Skeletal muscle satellite cell (primary cell): Measurements from ENCODE around the gene HTD2.
"Not testable (repeated sequence)": the region's sequence is repeated elsewhere in the genome, so short reads cannot be mapped to it uniquely, and the experiment has no call there.

Experiments used
- H3K27me3 ChIP-seq: 2 replicates; pipeline ENCODE4 v1.7.0; 2013; ENCODE audit warnings: low read length; ENCODE audit not compliant: control insufficient read depth, insufficient read depth
- H3K36me3 ChIP-seq: 2 replicates; pipeline ENCODE4 v1.7.0; 2013; ENCODE audit warnings: mild to moderate bottlenecking, control low read depth, low read length; ENCODE audit not compliant: insufficient read depth
- H3K4me1 ChIP-seq: 2 replicates; pipeline ENCODE4 v1.7.0; 2013; ENCODE audit warnings: low read length; ENCODE audit not compliant: control insufficient read depth, insufficient read depth
- H3K4me2 ChIP-seq: 2 replicates; pipeline ENCODE4 v1.7.0; 2013; ENCODE audit warnings: mild to moderate bottlenecking, low read length
- H3K4me3 ChIP-seq: 2 replicates; pipeline ENCODE4 v1.7.0; 2013; ENCODE audit warnings: low read length
- H3K9ac ChIP-seq: 2 replicates; pipeline ENCODE4 v1.7.0; 2013; ENCODE audit warnings: mild to moderate bottlenecking, low read depth, low read length, moderate library complexity
- H3K9me3 ChIP-seq: replicated peaks from 2 replicates; pipeline ENCODE4 v1.7.0; 2013; ENCODE audit warnings: mild to moderate bottlenecking, control low read depth, low read length

The HTD2 gene

DNA sequence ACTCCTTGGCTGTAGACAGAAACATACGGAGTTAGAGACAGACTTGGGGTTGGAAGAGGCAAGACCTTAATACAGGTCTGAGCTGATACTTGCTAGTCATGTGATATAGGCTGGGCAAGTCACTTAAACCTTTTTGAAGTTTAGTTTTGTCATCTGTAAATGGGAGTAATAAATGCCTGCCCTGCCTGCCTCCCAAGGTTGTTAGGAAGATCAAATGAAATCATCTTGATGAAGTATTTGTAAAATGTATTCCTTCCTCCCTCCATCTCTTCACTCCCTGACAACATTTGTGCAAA is 29.3 kb downstream of the HTD2 start:
- H3K9me3 ChIP-seq = no peaks in the 10 kb centered on the region
- peak overlapping the region; percentile 37 for H3K4me3 ChIP-seq
- peak overlapping the region; percentile 72 for H3K4me2 ChIP-seq
- no peaks in the 10 kb centered on the region for H3K27me3 ChIP-seq
- H3K4me1 ChIP-seq = peaks cover 34% of the 10 kb centered on the region
- peak overlapping the region; percentile 75 for H3K9ac ChIP-seq
- H3K36me3 ChIP-seq = no peaks in the 10 kb centered on the region

DNA sequence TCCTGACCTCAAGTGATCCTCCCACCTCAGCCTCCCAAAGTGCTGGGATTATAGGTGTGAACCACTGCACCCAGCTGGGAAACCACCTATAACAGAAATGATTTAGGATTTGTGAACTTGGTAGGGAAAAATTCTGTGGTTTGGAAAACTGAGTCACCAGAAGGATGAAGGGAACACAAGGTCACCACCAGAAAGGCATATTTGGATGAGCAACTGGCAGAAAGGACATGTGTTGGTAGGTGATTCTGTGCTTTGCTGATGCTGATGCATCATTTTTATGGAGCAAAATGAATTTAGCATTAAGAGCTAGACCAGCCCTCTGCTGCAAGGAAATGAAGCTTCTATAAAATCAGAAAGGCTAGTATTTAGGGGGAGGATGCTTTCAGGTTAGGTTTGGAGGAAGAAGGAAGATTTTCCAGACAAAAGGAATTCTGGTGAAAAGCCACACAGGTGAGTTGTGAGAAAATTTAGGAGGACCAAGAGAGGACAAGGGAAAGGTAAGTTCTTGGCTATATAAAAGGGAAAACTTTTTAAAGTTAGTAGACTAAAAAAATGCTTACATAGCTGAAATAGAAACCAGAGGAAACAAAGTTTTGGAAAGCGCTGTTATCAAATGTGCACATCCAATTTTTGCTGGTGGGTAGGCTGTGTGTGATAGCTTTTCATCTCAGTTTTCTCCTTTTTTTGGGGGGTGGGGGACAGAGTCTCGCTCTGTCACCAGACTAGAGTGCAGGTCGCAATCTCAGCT is 30.0 kb downstream of the HTD2 start:
- Histone ChIP-seq H3K4me3 (peak overlapping the region; percentile 4), H3K27me3 (no peaks in the 10 kb centered on the region), H3K36me3 (no peaks in the 10 kb centered on the region), H3K4me1 (peaks cover 41% of the 10 kb centered on the region), H3K9ac (peak overlapping the region; percentile 13), H3K4me2 (peak overlapping the region; percentile 53), H3K9me3 (no peaks in the 10 kb centered on the region)

DNA sequence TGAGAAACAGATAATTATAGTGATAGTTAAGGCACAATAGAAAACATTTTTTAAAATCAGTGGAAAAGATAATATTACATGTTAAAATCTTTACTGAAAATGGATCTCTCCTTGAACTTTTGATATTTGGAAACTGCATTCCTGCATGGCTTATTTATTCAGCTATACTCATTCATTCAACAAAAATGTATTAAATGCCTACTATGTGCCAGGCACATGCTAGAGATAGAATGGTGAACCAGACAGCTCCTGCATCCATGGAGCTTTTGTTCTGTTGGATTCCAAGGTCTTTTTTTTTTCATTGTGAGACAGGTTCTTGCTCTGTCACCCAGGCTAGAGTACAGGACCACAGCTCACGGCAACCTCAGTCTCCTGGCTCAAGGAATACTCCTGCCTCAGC is 30.9 kb downstream of the HTD2 start:
- Histone ChIP-seq H3K36me3 (no peaks in the 10 kb centered on the region), H3K4me2 (no peak overlapping the region), H3K4me1 (peaks cover 44% of the 10 kb centered on the region), H3K9ac (no peak overlapping the region), H3K4me3 (no peak overlapping the region), H3K27me3 (no peaks in the 10 kb centered on the region), H3K9me3 (no peaks in the 10 kb centered on the region)

DNA sequence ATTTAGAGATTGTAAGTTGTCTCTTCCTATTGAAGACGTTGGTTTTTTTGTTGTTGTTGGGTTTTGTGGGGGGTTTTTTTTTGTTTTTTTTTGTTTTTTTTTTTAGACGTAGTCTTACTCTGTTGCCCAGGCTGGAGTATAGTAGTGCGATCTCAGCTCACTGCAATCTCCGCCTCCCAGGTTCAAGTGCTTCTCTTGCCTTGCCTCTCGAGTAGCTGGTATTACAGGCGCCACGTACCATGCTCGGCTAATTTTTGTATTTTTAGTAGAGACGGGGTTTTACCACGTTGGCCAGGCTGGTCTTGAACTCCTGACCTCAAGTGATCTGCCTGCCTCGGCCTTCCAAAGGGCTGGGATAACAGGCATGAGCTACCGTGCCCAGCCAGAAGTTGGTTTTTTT is 32.8 kb downstream of the HTD2 start:
- H3K27me3 ChIP-seq, H3K9me3 ChIP-seq, H3K4me3 ChIP-seq, H3K9ac ChIP-seq, H3K36me3 ChIP-seq, H3K4me2 ChIP-seq: not testable (repeated sequence)
- H3K4me1 ChIP-seq = peaks cover 35% of the 10 kb centered on the region

DNA sequence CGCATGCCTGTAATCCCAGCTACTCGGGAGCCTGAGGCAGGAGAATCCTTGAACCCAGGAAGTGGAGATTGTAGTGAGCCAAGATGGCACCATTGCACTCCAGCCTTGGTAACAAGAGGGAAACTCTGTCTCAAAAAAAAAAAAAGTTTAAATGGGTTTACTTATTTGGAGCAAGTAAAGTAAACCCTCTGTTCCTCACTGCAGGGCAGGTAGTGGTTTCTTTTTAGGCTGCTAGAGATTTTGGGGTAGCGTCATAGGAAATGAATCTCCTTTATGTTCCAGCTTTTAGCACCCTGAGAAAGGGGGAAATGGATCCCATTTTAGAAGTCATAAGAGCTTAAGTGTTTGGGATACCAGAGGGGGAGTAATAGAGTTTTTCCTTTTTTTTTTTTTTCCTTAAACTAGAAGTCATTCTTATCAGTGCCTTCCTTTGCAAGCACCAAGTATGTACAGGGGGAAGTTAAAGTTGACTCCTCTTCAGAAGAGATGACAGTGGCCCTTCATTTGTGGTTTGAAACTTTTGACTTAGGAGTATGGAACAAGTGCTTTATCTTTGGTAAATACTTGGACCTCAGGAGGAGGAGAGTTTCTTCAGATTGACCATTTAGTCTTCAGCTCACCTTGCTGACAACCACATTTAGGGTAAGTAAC is 34.4 kb downstream of the HTD2 start:
- no peaks in the 10 kb centered on the region for H3K27me3 ChIP-seq
- H3K36me3 ChIP-seq = no peaks in the 10 kb centered on the region
- H3K4me2 ChIP-seq = no peak overlapping the region
- no peak overlapping the region for H3K9ac ChIP-seq
- H3K9me3 ChIP-seq = no peaks in the 10 kb centered on the region
- no peak overlapping the region for H3K4me3 ChIP-seq
- peaks cover 22% of the 10 kb centered on the region for H3K4me1 ChIP-seq

DNA sequence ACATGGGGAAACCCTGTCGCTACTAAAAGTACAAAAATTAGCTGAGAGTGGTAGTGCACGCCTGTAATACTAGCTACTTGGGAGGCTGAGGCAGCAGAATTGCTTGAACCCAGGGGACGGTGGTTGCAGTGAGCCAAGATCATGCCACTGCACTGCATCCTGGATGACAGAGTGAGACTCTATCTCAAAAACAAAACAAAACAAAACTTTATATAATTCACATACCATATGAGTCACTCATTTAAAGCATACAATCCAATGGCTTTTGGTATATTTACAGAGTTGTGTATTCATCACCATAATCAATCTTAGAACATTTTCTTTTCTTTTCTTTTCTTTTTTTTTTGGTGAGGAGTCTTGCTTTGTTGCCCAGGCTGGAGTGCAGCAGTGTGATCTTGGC is 35.1 kb downstream of the HTD2 start:
- Histone ChIP-seq H3K36me3 (no peaks in the 10 kb centered on the region), H3K9ac (no peak overlapping the region), H3K4me2 (no peak overlapping the region), H3K4me3 (no peak overlapping the region), H3K9me3 (no peaks in the 10 kb centered on the region), H3K27me3 (no peaks in the 10 kb centered on the region), H3K4me1 (peaks cover 17% of the 10 kb centered on the region)

DNA sequence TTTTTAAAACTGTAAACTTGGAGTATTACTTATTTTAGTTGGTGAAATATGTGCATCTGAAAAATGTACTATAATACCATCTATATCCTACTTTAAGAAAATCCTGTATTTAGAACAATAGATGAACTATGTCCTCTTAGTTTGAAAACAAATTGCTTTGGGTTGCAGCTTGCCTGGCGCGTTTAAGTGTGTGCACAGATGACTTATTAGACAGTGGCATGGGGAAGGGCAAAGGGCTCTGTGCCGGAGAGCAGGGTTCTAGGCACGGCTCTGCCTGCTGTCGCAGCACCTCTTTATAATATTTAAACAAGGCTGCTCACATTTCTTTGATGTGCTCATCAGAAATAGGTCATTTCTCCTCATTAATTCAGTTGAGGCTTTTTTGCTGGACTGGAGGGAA is 36.4 kb downstream of the HTD2 start:
- peaks cover 11% of the 10 kb centered on the region for H3K4me1 ChIP-seq
- H3K4me2 ChIP-seq = no peak overlapping the region
- H3K4me3 ChIP-seq = no peak overlapping the region
- H3K9ac ChIP-seq = no peak overlapping the region
- H3K27me3 ChIP-seq = no peaks in the 10 kb centered on the region
- H3K9me3 ChIP-seq = no peaks in the 10 kb centered on the region
- H3K36me3 ChIP-seq = no peaks in the 10 kb centered on the region

DNA sequence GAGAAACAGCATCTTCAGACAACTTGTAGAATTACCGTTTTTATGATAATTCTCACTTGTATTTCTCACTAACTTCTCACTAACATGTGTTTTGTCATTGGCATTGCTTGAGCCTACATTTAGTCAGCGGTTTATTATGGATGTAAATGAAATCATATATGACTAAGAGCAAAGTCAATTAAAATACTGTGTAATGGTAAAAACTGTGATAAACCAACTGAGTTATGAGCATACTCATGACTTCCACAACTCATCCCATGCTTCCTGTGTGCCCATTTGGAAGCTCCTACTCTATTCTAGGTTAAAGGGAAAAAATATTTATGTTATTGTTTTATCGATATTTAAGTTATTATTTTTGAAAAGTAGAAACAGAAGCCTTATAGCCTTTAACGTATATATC is 39.1 kb downstream of the HTD2 start:
- no peaks in the 10 kb centered on the region for H3K27me3 ChIP-seq

DNA sequence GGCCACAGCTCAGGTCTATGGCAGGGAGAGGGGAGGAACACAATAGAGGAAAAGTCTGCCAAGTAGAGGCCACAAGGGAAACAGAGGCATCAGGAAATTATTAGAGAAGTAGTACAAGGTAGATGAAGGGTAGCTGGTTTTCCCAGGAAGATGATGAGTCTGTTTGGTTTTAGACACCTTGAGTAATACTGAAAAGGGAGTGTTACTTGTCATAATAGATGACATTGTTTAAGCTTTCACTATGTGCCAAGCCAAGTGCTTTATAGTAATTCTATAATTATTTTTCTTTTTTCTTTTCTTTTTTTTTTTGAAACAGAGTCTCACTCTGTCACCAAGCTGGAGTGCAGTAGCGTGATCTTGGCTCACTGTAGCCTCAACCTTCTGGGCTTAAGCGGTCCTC is 40.0 kb downstream of the HTD2 start:
- no peaks in the 10 kb centered on the region for H3K27me3 ChIP-seq
- no peak overlapping the region for H3K4me2 ChIP-seq
- no peak overlapping the region for H3K9ac ChIP-seq
- H3K9me3 ChIP-seq = no peaks in the 10 kb centered on the region
- peaks cover 13% of the 10 kb centered on the region for H3K4me1 ChIP-seq
- H3K36me3 ChIP-seq = peaks cover 4% of the 10 kb centered on the region
- H3K4me3 ChIP-seq = no peak overlapping the region

More for the DNA sequence above, 39.1 kb downstream of the HTD2 start:
- no peak overlapping the region for H3K9ac ChIP-seq
- no peaks in the 10 kb centered on the region for H3K9me3 ChIP-seq
- no peak overlapping the region for H3K4me3 ChIP-seq
- peaks cover 15% of the 10 kb centered on the region for H3K4me1 ChIP-seq
- H3K36me3 ChIP-seq = peaks cover 4% of the 10 kb centered on the region
- no peak overlapping the region for H3K4me2 ChIP-seq

DNA sequence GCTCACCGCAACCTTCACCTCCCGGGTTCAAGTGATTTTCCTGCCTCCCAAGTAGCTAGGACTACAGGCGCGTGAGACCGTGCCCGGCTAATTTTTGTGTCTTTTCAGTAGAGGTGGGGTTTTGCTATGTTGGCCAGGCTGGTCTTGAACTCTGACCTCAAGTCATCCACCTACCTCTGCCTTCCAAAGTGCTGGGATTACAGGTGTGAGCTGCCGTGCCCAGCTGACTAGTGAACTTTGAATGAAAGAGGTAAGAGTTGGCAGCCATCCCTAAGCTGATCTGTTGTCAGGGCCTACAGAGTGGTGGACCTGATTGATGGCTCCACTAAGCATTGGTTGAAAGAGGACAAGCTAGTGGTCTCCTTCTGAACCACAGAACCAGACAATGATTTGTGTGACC is 41.7 kb downstream of the HTD2 start:
- H3K9ac ChIP-seq = no peak overlapping the region
- no peaks in the 10 kb centered on the region for H3K9me3 ChIP-seq
- no peaks in the 10 kb centered on the region for H3K27me3 ChIP-seq
- no peak overlapping the region for H3K4me3 ChIP-seq
- peaks cover 10% of the 10 kb centered on the region for H3K4me1 ChIP-seq
- H3K36me3 ChIP-seq = peaks cover 4% of the 10 kb centered on the region
- no peak overlapping the region for H3K4me2 ChIP-seq

DNA sequence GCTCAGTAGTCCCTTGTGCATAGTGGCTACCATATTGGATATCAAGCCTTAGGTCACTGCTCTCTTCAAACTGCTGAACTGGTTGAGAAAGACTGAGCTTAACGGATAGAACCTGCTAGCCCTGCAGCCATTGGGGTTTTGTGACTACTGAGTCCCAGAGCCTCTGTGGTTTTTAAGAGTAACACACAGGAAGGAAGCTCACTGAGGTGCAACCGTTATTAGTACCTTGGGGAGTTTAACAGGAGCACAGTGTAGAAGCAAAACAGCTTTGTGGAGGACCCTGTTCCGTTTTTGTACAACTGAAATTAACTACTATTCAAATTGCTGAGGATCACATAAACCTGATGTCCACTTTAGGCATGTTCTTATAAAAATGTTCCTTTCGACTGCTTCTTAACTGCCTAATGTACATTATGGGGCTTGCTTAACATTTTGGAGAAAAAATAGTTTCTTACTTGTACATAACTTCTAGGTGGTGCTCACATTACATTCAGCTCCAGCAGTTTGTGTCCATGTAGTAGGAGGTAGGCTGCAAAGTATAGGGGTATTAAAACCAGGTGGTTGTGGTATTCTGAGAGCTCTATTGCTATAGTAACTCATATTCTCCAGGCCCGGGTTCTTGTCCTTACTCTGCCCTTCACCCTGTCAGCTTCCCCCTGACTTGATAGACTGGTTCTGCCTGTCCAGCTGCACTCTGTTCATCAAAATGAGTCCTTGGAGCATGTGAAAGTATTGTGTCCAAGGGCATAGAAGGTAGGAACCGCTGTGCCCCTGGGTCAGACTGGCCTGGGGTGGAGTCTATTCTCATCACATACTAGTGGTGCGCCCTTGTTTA is 43.7 kb downstream of the HTD2 start:
- Histone ChIP-seq H3K9ac (no peak overlapping the region), H3K9me3 (no peaks in the 10 kb centered on the region), H3K4me1 (peaks cover 13% of the 10 kb centered on the region), H3K4me2 (peak overlapping the region; percentile 31), H3K27me3 (no peaks in the 10 kb centered on the region), H3K4me3 (no peak overlapping the region), H3K36me3 (peaks cover 4% of the 10 kb centered on the region)
